GM21423 (cell line): ENCODE results near the gene AKAP12.

Experiments
- ATAC-seq: cut with Tn5 transposase; IDR thresholded peaks from one replicate; pipeline ENCODE4 v1.9.1; 2021; ENCODE audit warnings: mild to moderate bottlenecking, moderate library complexity; ENCODE audit not compliant: unreplicated experiment

Gene AKAP12

GRCh38 chr6:151236668-151237401 is 2.9 kb upstream of the AKAP12 start:
- no peak for ATAC-seq

- ATAC-seq, result no peak
These were observed 394 bp downstream of the AKAP12 start for GRCh38 chr6:151240036-151240685.

- no peak for ATAC-seq
These were observed 1.2 kb downstream of the AKAP12 start for GRCh38 chr6:151240791-151241642.

DNA sequence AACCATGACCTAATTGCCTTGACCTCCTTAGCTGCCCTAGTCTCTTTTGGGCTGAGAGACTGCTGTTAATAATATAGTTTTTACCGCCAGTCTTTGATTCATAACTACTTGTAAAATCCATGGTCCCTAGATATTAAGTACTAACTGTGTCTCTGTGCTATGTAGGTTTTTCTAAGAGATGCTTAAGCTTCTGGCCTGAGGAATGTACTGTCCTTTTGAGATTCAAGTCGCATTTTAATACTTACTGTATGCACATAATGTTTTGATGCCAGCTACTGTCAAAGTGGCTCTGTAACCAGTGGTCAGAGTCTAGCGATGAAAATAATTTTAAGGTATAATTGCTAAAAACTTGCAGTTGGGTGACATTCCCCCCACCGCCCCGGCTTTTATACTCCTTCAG is 2.1 kb downstream of the AKAP12 start:
- ATAC-seq, result no peak

DNA sequence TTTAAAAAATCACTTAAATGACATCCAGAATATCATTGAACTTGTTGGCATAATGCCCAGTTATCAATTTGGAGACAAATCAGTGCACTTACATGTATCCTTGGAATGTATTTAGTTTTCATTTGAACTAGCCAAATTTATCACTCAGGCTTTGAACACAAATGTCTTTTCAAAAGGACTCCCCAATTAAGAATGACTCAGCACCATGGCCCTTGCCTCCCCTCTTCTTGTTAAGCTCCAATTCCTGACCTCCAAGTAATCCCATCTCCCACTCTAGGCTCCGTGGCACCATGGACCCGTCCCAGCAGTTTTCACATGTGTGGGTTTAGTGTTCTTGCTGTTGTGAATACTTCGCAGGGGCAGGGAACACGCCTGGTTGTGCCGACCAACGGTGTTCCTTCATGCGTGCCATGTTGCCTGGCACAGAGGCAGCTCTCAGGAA is 2.7 kb downstream of the AKAP12 start:
- no peak for ATAC-seq

DNA sequence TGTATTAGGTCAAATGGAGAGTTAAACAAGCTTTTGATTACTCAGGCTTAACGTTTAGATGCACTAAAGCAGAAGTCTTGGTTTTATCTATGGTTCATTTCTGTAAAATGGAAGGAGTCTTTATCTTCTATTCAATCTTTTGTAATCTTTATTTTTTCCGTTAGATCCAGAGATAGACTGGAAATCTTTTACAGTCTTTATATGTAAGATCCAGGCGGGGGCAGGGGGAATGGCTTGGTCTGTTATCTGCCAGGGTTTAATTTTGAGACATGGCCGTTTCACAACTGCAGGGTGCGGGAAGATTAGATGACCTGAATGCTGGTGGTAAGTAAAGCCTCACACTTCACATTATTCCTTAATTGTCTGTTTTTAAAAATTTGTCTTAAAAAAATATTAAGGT is 3.7 kb downstream of the AKAP12 start:
- no peak for ATAC-seq

DNA sequence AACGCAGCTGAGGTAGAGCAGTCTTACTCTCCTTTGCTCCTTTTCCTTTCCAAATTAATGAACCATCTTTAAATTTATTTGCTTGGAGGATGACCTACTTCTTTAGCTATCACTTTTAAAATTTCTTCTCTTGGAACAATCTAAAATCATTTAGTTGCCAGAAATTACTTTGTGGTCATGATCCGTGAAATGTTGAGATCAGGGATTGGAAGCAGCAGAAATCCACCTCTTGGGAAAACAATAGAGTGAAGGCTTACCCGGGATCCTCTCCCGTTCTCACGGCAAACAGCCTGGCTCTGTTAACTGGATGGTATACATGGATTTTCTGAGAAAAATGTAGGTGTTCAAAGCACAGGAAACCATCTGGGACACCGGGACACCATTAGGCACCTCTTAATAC is 7.7 kb downstream of the AKAP12 start:
- no peak for ATAC-seq

- no peak for ATAC-seq
These were observed 8.5 kb downstream of the AKAP12 start for GRCh38 chr6:151248295-151248694.

DNA sequence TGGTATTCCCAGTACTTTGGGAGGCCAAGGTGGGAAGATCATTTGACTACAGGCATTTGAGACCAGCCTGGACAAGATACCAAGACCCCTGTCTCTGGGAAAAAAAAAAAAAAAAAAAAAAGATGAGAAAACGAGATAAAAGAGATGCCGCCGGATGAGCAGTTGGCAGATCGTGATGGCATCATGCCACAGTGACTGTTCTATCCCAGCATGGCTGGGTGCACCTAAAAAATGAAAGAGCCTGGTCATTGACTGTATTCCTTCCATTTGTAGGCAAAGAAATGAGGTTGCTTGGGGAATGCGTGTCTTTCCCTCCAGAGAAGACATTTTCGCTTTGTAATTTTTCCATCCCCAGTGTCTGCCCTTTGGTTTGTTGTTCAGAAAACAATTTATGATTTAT is 12.9 kb downstream of the AKAP12 start:
- ATAC-seq, result no peak

DNA sequence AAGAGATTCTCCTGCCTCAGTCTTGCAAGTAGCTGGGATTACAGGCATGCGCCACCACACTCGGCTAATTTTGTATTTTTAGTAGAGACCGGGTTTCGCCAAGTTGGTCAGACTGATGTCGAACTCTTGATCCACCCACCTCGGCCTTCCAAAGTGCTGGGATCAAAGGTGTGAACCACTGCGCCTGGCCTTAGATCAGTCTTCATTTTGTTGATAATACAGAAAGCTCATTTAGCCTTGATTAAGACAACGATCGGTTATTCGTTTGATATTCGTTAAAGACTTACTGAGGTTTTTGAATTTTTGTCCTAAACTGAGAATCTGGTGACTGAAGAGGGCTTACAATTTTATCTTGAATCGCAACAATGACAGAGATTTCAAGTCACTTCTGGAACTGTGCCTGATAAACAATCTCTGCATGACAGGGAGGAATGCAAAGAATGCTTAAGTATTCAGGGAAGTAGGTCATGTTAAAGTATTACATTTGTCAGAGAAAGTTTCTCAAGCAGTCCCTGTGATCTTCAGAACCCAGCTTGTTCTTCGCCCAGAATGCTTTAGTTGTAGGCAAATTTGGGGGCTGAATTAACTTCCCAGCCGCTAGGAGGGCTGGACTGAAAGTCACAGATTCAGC is 14.8 kb downstream of the AKAP12 start:
- no peak for ATAC-seq

DNA sequence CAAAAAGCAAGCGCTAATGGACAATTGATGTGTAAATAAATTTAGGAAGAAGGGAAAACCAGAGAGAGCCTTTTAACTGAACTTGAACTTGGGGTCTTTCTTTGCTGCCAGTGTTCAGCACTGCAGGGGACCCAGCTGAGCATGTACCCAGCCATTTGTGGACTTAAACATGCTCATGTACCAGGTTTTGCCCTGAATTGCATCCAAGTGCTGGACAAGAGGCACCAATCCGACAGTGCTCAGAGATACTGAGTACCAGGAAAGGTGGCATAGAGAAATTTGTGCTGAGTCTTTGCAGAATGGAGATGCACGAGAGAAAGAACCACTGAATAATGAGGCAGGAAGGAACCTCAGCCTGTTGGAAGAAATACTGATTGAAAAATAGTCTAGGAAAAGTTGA is 16.0 kb downstream of the AKAP12 start:
- ATAC-seq, result no peak

DNA sequence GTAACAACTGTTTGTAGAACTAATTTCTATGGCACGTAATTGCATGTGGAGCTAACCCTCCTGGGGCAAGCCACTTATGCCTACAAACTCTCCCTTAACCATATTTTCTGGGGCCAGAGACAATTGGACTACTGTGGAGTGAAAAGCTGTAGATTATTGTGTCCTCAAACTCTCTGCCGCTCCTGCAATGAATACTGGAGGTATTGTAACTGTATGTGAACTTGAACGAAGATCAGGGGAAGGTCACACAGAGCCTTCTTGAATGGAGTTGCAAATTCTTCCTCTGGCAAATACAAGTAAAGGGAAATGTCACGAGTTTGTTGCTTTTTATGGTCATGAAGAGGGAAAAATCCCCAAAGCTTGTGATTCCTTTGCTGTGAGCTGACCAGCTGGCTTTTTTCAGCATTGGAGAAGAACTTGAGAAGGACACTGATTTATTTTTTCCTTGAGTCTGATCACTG is 18.2 kb downstream of the AKAP12 start:
- no peak for ATAC-seq

GRCh38 chr6:151260205-151260604 is 20.4 kb downstream of the AKAP12 start:
- no peak for ATAC-seq

GRCh38 chr6:151263035-151263434 is 23.3 kb downstream of the AKAP12 start:
- no peak for ATAC-seq

DNA sequence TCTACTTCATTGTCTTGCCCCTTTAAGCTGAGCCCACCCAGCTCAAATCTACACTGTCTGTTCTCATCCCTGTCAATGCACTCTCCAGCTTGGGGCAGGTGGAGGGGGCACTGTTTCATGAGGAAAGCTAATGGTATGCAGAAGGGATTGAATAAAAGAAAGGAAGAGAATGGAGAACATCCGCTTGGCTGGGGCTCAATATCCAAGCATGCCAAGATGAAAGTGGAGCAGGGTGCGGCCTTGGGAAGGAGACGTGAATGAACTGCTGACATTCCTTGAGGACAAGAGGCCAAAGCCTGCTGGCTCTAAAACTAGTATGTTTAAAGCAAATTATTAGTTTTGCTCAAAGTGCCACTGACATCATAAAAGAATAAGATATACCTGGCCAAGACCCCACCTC is 24.2 kb downstream of the AKAP12 start:
- no peak for ATAC-seq

DNA sequence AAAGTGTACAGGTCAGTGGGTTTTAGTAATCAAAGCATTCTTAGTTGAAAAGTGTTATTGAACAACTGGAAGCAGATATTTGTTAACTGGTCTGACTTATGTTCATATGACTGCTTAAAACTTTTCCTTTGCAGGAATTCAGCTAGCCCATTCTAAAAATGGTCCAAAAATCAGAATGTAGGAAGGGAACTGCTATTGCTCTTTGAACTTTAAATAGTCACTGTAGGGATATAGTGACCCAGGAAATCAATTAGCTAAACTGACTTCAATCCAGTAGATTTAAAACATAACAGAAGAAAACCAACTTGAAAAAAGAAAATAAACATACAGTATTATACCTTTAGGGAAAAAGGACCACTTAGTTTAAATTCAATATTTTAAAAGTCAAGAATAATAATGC is 25.5 kb downstream of the AKAP12 start:
- ATAC-seq, result no peak

DNA sequence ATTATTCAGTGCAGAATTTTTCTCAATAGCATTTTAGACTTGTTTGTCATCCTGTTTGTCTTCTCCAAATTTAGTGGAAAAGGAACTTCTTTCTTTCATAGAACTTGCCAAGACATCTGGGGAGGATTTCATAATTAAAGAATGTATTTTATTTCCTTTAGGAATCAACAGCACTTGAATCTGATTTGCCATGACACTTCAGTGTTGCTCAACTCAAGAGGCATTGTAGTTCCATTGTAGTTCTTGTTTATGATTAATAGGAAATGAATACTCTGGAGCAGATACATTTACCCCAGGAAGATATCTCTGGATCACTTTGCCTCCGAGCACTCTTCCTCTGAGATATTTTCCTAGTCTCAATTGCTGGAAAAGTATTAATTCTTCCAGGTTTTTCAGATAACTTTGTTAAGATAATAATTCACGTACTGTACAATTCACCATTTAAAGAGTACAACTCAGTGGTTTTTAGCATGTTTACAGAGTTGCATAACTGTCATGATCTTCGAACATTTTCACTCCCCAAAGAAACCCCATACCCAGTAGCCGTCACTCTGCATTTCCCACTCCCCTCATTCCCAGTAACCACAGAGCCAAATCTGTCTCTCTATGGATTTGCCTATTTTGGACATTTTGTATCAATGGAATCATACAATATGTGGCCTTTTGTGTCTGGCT is 29.7 kb downstream of the AKAP12 start:
- ATAC-seq, result no peak

DNA sequence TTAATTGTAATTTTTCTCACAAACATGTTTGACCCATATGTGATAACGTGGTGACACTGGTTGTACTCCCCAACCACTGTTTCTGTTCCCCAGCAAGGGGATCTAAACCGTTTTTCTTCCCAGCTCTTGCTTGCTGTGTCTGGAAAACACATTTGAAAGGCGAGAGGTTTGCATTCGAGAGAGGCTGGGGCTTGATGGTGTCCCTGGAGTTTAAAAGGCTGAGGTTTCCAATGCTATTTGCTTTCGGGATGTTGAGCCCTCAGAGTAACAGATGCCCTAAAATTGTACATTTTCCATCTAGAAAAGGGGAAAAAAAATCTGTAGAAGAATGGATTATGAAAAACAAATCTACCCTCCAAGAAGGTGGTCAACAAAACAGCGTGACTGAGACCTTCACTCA is 35.4 kb downstream of the AKAP12 start:
- ATAC-seq, result no peak

DNA sequence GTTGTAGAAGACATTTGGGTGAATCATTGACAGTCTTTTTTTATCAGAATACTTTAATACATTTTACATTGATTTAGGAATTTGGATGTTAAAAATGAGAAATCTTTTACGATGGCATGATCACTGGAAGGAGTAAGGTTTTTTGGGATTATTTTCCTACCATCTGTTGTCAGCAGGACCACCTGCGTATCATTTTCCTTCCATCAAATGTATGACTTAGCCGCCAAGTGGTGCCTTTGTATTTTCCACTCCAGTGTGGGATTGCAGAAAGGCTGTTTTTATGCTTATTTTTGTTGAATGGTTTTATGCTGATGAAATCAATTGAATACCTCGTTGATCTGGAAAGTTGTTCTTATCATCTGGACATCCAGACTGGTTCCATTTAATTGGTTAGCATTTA is 35.8 kb downstream of the AKAP12 start:
- ATAC-seq, result no peak

GRCh38 chr6:151276112-151276740 is 36.5 kb downstream of the AKAP12 start:
- no peak for ATAC-seq
